DMS153 (cell line): ENCODE measurements around the gene KIF19.

ENCODE experiments used
- DNase-seq: peaks from one replicate; lab custom pipeline; 2025; lab: John Stamatoyannopoulos, UW

The KIF19 gene

GRCh38 chr17:74362810-74363498 is 36.9 kb downstream of the KIF19 start:
- no peak for DNase-seq

- DNase-seq = no peak
These were observed 41.2 kb downstream of the KIF19 start, which contains the start of gene GPR142 for GRCh38 chr17:74367206-74367605. TSS of gene GPR142 (plus strand) at chr17:74367506. CDS start at chr17:74369541, 2,035 bp downstream.

- peak; percentile 5 for DNase-seq
These were observed 42.5 kb downstream of the KIF19 start for GRCh38 chr17:74368341-74369081.

GRCh38 chr17:74369221-74369620 is 43.2 kb downstream of the KIF19 start:
- DNase-seq = no peak

GRCh38 chr17:74369665-74370490 is 43.9 kb downstream of the KIF19 start:
- DNase-seq = no peak

- DNase-seq = no peak
These were observed 45.7 kb downstream of the KIF19 start for GRCh38 chr17:74371653-74372147.

GRCh38 chr17:74372426-74372825 is 46.4 kb downstream of the KIF19 start:
- no peak for DNase-seq

GRCh38 chr17:74373838-74374606 is 48.0 kb downstream of the KIF19 start:
- peak; percentile 81 for DNase-seq

- no peak for DNase-seq
These were observed 48.8 kb downstream of the KIF19 start for GRCh38 chr17:74374858-74375257.

GRCh38 chr17:74379495-74380085 is 53.6 kb downstream of the KIF19 start:
- peak; percentile 63 for DNase-seq

- DNase-seq = no peak
These were observed 54.3 kb downstream of the KIF19 start for GRCh38 chr17:74380086-74380958.

GRCh38 chr17:74380959-74381808 is 55.2 kb downstream of the KIF19 start:
- no peak for DNase-seq

GRCh38 chr17:74383141-74383540 is 57.1 kb downstream of the KIF19 start:
- DNase-seq = no peak

- DNase-seq = no peak
These were observed 59.2 kb downstream of the KIF19 start for GRCh38 chr17:74385201-74385600.

- no peak for DNase-seq
These were observed 60.4 kb downstream of the KIF19 start for GRCh38 chr17:74386386-74386785.

- DNase-seq = no peak
These were observed 61.6 kb downstream of the KIF19 start for GRCh38 chr17:74387365-74388218.

GRCh38 chr17:74389084-74389753 is 63.2 kb downstream of the KIF19 start:
- no peak for DNase-seq
